ENCODE measurements around the gene ATP13A4. TPM values are rescaled to one million over a fixed set of nuclear protein-coding genes. Genes with fewer than 3 reads are reported as not detected.

ATP13A4 gene
- polyA plus RNA-seq, 1 donor from 2014 or later = 6.2 TPM

- no peaks in the 10 kb centered on the region for H3K36me3 ChIP-seq (ENCODE audit: insufficient read depth, low read length)
- H3F3A ChIP-seq (ENCODE audit: insufficient read depth, low read length, poor library complexity, severe bottlenecking) = no peaks in the 10 kb centered on the region
- no peak overlapping the region for H3K4me2 ChIP-seq (ENCODE audit: low read length)
- no peak overlapping the region for H3K4me3 ChIP-seq (ENCODE audit: low read length)
- no peaks in the 10 kb centered on the region for H4K20me1 ChIP-seq (ENCODE audit: insufficient read depth)
- no peak overlapping the region for H3K9ac ChIP-seq (ENCODE audit: low read length)
- no peak overlapping the region for H2AFZ ChIP-seq (ENCODE audit: low read depth, low read length)
- H3K9me2 ChIP-seq (ENCODE audit: insufficient read depth, low read length) = no peaks in the 10 kb centered on the region
- no peak overlapping the region for H3K27ac ChIP-seq (ENCODE audit: low read length)
- no peaks in the 10 kb centered on the region for H3K79me2 ChIP-seq (replicated peaks; ENCODE audit: insufficient read depth, low read length)
- no peak for TF ChIP-seq EP300 (conservative IDR thresholded peaks at IDR 0.05; ENCODE audit: poor library complexity, severe bottlenecking)
- TF ChIP-seq POLR2AphosphoS5 (IDR thresholded peaks at IDR 0.05) = no peak
- TF ChIP-seq CTCF (IDR thresholded peaks at IDR 0.05; ENCODE audit: poor library complexity, severe bottlenecking) = no peak
- no peak for TF ChIP-seq SMC3 (conservative IDR thresholded peaks at IDR 0.05; ENCODE audit: poor library complexity)
- no peak for TF ChIP-seq RAD21 (conservative IDR thresholded peaks at IDR 0.05)
- TF ChIP-seq REST (IDR thresholded peaks at IDR 0.05; ENCODE audit: borderline replicate concordance) = no peak
- no peak for TF ChIP-seq EZH2 (IDR thresholded peaks at IDR 0.05; ENCODE audit: borderline replicate concordance, insufficient read depth, low read length, poor library complexity, severe bottlenecking)
- TF ChIP-seq MXI1 (conservative IDR thresholded peaks at IDR 0.05; ENCODE audit: poor library complexity, severe bottlenecking) = no peak
- TF ChIP-seq TAF1 (IDR thresholded peaks at IDR 0.05; ENCODE audit: low read depth) = no peak
- H3K27me3 ChIP-seq (ENCODE audit: insufficient read depth, low read depth, low read length) = no peaks in the 10 kb centered on the region
- H3K9me3 ChIP-seq (ENCODE audit: low read length) = no peaks in the 10 kb centered on the region
These were observed 19.9 kb upstream of the ATP13A4 start for GRCh38 chr3:193574488-193575070.

GRCh38 chr3:193573403-193574191 is 18.9 kb upstream of the ATP13A4 start:
- Histone ChIP-seq H3K9ac (ENCODE audit: low read length) (no peak overlapping the region), H3K9me3 (ENCODE audit: low read length) (no peaks in the 10 kb centered on the region), H3K4me3 (ENCODE audit: low read length) (no peak overlapping the region), H4K20me1 (ENCODE audit: insufficient read depth) (no peaks in the 10 kb centered on the region), H3K4me2 (ENCODE audit: low read length) (no peak overlapping the region), H3K27ac (ENCODE audit: low read length) (no peak overlapping the region), H2AFZ (ENCODE audit: low read depth, low read length) (no peak overlapping the region), H3K9me2 (ENCODE audit: insufficient read depth, low read length) (no peaks in the 10 kb centered on the region), H3K27me3 (ENCODE audit: insufficient read depth, low read depth, low read length) (no peaks in the 10 kb centered on the region), H3F3A (ENCODE audit: insufficient read depth, low read length, poor library complexity, severe bottlenecking) (no peaks in the 10 kb centered on the region), H3K36me3 (ENCODE audit: insufficient read depth, low read length) (no peaks in the 10 kb centered on the region), H3K79me2 (replicated peaks; ENCODE audit: insufficient read depth, low read length) (no peaks in the 10 kb centered on the region)
- TF ChIP-seq REST (IDR thresholded peaks at IDR 0.05; ENCODE audit: borderline replicate concordance) = no peak
- TF ChIP-seq TAF1 (IDR thresholded peaks at IDR 0.05; ENCODE audit: low read depth) = no peak
- no peak for TF ChIP-seq POLR2AphosphoS5 (IDR thresholded peaks at IDR 0.05)
- TF ChIP-seq MXI1 (conservative IDR thresholded peaks at IDR 0.05; ENCODE audit: poor library complexity, severe bottlenecking) = no peak
- no peak for TF ChIP-seq EZH2 (IDR thresholded peaks at IDR 0.05; ENCODE audit: borderline replicate concordance, insufficient read depth, low read length, poor library complexity, severe bottlenecking)
- TF ChIP-seq RAD21 (conservative IDR thresholded peaks at IDR 0.05) = no peak
- TF ChIP-seq CTCF (IDR thresholded peaks at IDR 0.05; ENCODE audit: poor library complexity, severe bottlenecking) = no peak
- TF ChIP-seq EP300 (conservative IDR thresholded peaks at IDR 0.05; ENCODE audit: poor library complexity, severe bottlenecking) = no peak
- TF ChIP-seq SMC3 (conservative IDR thresholded peaks at IDR 0.05; ENCODE audit: poor library complexity) = no peak
